Stimulated activated CD4-positive, alpha-beta T cell treated with anti-CD3 and anti-CD28 coated beads, TNF-alpha, amount 100 ng/mL, for 48 hours (primary cell): ENCODE results near the gene ROR2.

ENCODE experiments used
- DNase-seq, 3 donors: peaks; one replicate each; pipeline ENCODE4 v3.0.0-alpha.2; 2020; ENCODE audit warnings: low read depth in 3 of 3

Gene ROR2

GRCh38 chr9:91879231-91879630 is 70.8 kb downstream of the ROR2 start:
- no peak for DNase-seq

- DNase-seq, result no peak
Measured at GRCh38 chr9:91873637-91874051, 76.4 kb downstream of the ROR2 start.

DNA sequence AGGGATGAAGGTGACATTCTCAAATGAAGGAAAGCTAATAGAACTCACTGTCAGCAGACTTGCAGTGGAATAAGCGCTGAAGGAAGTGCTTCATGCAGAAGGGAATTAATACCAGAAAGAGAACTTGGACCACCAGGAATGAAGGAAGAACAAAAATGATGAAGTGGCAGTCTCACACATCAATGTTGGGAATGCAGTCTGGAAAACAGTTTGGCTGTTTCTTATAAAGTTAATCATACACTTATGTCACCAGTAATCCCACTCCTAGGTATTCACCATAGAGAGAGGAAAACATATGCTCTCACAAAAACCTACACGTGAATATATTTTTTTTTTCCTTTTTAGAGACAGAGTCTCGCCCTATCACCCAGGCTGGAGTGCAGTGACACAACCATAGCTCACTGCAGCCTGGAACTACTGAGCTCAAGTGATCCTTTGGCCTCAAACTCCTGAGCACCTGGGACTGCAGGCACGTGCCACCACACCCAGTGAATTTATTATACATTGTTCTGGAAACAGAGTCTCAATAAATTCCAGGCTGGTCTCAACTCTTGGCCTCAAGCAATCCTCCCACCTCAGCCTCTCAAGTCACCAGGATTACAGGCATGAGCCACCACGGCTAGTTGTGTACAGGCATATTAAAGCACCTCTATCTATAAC is 81.2 kb downstream of the ROR2 start:
- DNase-seq, result no peak

GRCh38 chr9:91867740-91868139 is 82.3 kb downstream of the ROR2 start:
- no peak for DNase-seq

GRCh38 chr9:91865041-91865440 is 85.0 kb downstream of the ROR2 start:
- no peak for DNase-seq

GRCh38 chr9:91864380-91864779 is 85.6 kb downstream of the ROR2 start:
- no peak for DNase-seq

- DNase-seq, result no peak
Measured at GRCh38 chr9:91863469-91863868, 86.6 kb downstream of the ROR2 start.

- no peak for DNase-seq
Measured at GRCh38 chr9:91858213-91859030, 91.6 kb downstream of the ROR2 start.

GRCh38 chr9:91857291-91858212 is 92.5 kb downstream of the ROR2 start:
- no peak for DNase-seq

DNA sequence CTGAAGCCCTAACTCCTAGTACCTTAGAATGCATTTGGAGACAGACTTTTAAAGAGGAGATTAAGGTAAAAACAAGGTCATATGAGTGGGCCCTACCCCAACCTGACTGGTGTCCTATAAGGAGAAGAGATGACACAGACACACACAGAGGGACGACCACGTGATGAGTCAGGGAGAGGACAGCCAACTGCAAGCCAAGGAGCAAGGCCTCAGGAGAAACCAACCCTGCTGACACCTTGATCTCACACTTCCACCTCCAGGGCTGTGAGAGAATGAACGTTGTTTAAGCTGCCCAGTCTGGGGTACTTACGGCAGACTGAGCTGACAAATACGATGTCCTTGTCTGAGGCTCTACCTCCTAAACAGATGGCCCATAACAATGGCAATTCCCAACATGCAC is 93.6 kb downstream of the ROR2 start:
- peak in 1 of 3 donors; percentile 5 for DNase-seq

- DNase-seq, result no peak
Measured at GRCh38 chr9:91855196-91855595, 94.8 kb downstream of the ROR2 start.

- no peak for DNase-seq
Measured at GRCh38 chr9:91852801-91853347, 97.2 kb downstream of the ROR2 start.

- DNase-seq, result no peak
Measured at GRCh38 chr9:91849694-91850093, 100.3 kb downstream of the ROR2 start.

GRCh38 chr9:91848146-91848545 is 101.9 kb downstream of the ROR2 start:
- no peak for DNase-seq

GRCh38 chr9:91847581-91848091 is 102.4 kb downstream of the ROR2 start:
- DNase-seq, result no peak

- DNase-seq, result no peak
Measured at GRCh38 chr9:91845879-91846278, 104.1 kb downstream of the ROR2 start.

GRCh38 chr9:91844701-91845291 is 105.2 kb downstream of the ROR2 start:
- no peak for DNase-seq

DNA sequence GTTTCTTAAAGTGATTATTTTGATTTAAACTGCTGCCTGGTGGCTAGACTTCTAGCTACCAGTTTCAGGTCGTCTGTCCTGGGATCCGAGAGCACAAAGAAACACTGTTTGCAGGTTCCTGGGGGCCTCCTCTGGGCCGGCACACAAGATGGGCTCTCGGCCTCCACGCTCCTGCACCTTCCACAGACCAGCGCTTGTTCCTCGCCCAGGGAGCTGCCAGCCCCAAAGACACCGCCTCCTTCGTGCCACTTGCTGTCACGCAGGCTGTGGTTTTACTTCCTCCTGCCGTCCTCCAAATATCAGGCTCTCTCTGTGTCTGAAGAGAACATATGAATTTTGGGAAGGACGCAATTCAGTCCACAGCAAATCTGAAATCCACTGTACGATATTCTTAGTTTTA is 105.8 kb downstream of the ROR2 start:
- DNase-seq, result no peak

DNA sequence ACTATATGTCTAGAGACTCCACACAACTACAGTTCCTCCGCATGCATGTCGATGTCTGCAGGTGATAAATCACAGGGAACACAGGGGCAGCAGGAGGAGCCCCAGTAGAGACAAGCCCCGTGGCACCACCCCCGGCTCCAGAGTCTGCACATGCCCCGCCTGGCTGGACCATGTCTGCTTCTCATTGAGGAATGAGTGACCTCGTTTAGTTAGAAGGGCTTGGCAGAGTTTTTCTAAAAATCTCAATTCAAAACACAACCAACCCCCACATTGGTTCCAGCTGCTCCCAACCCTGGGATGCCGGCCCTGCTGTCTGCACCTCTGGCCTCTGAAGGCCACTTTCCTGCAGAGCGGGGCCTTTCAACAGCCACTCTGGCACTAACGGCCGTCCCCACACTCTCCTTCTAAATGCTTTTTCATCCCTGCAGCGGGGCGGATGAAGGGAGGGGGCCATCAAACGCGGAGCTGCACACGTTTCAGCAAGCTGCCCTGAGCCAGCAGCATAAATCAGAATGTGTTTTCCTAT is 106.3 kb downstream of the ROR2 start:
- no peak for DNase-seq

DNA sequence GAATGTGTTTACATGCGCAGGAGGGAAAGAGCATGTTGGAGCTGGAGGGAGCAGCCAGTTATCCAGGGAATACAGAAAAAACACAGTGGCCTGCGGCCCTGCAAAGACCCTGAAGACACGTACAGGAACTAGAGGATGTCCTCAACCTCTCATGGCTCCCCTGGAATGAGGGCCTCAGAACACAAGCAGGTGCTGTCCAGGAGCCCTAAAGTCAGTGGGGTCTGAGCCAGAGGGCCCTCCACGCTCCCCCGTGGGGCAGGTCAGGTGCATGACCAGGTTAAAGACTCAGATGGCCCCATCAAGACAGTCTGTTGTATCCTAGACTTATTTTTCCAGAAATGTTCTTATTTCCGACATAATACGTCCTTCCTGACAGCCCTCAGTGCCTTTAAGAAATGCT is 106.9 kb downstream of the ROR2 start:
- no peak for DNase-seq
